ENCODE measurements around the gene SBK1.

DNA sequence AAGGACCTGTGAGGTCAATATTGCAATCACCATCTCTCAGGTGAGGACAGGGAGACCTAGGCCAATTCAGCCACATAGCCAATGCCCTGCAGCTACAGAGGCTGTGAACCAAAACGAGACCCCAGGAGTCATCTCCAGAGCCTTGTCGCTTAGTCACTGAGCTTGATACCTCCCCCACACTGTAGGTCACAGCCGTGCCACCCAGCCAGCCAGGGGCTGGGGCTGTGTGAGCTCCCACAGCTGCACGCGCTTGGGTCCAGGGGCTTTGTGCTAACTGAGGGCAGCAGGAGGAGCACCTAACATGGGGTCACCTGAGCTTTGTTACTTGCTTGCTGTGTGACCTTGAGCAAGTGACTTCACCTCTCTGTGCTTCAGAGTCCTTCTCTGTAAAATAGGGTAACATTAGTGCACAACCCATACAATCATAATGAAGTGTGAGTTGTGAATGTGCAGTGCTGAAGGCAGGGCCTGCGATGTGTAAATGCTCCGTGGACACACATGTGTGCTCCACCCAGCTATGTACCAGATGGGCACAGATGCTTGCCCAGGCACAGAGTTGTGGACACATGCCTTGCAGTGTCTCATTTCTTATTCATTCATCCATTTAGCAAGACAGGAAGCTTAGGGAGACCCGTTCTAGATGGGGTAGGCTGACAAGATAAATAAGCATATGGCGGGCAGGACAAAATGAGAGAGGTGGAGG, 25.9 kb downstream of the SBK1 start:
- TF ChIP-seq POLR2A (IDR thresholded peaks at IDR 0.05) (no peak), CTCF (IDR thresholded peaks at IDR 0.05) (no peak)

Data from transverse colon (tissue), 3 donors.